GM18508 (cell line): ENCODE data around the gene CACUL1.
"Not testable (repeated sequence)": the region's sequence is repeated elsewhere in the genome, so short reads cannot be mapped to it uniquely, and the experiment has no call there.

ENCODE experiments used
- ATAC-seq: cut with Tn5 transposase; IDR thresholded peaks from one replicate; pipeline ENCODE4 v1.9.1; 2021; ENCODE audit warnings: moderate number of reproducible peaks; ENCODE audit not compliant: insufficient read depth, unreplicated experiment

The CACUL1 gene

GRCh38 chr10:118698421-118698820 is 56.3 kb downstream of the CACUL1 start:
- ATAC-seq: peak; percentile 95

- ATAC-seq: no peak
Observed at GRCh38 chr10:118694848-118695247, 59.9 kb downstream of the CACUL1 start.

- ATAC-seq: no peak
Observed at GRCh38 chr10:118692872-118693271, 61.9 kb downstream of the CACUL1 start.

GRCh38 chr10:118689070-118689858 is 65.5 kb downstream of the CACUL1 start:
- ATAC-seq: no peak

GRCh38 chr10:118687472-118687871 is 67.3 kb downstream of the CACUL1 start:
- no peak for ATAC-seq

GRCh38 chr10:118682533-118682932 is 72.2 kb downstream of the CACUL1 start:
- no peak for ATAC-seq

GRCh38 chr10:118680197-118680596 is 74.6 kb downstream of the CACUL1 start:
- no peak for ATAC-seq

GRCh38 chr10:118674226-118674919 is 80.4 kb downstream of the CACUL1 start:
- ATAC-seq: no peak

GRCh38 chr10:118672766-118673715 is 81.7 kb downstream of the CACUL1 start:
- ATAC-seq: no peak

- ATAC-seq: no peak
Observed at GRCh38 chr10:118672153-118672552, 82.6 kb downstream of the CACUL1 start.

GRCh38 chr10:118671221-118671620 is 83.5 kb downstream of the CACUL1 start:
- not testable (repeated sequence) for ATAC-seq

- ATAC-seq: no peak
Observed at GRCh38 chr10:118670472-118671124, 84.2 kb downstream of the CACUL1 start.

- no peak for ATAC-seq
Observed at GRCh38 chr10:118669835-118670234, 84.9 kb downstream of the CACUL1 start.

- no peak for ATAC-seq
Observed at GRCh38 chr10:118669020-118669791, 85.6 kb downstream of the CACUL1 start.

GRCh38 chr10:118668228-118668952 is 86.4 kb downstream of the CACUL1 start:
- ATAC-seq: no peak

- ATAC-seq: no peak
Observed at GRCh38 chr10:118667732-118668131, 87.0 kb downstream of the CACUL1 start.

- no peak for ATAC-seq
Observed at GRCh38 chr10:118666350-118666749, 88.4 kb downstream of the CACUL1 start.

- no peak for ATAC-seq
Observed at GRCh38 chr10:118664321-118664720, 90.4 kb downstream of the CACUL1 start.

GRCh38 chr10:118663176-118663575 is 91.6 kb downstream of the CACUL1 start:
- no peak for ATAC-seq
